ENCODE results near the gene MACROD2.

The MACROD2 gene

GRCh38 chr20:15918631-15919030 lies 1923.3 kb downstream of the MACROD2 start:
- DNase-seq (ENCODE audit: low read depth) = no peak

- DNase-seq (ENCODE audit: low read depth) = no peak
Measured at GRCh38 chr20:15919118-15919517, 1923.8 kb downstream of the MACROD2 start.

- DNase-seq (ENCODE audit: low read depth) = no peak
Measured at GRCh38 chr20:15921930-15922329, 1926.6 kb downstream of the MACROD2 start.

- no peak for DNase-seq (ENCODE audit: low read depth)
Measured at GRCh38 chr20:15922556-15922955, 1927.2 kb downstream of the MACROD2 start.

GRCh38 chr20:15923030-15923776 lies 1927.9 kb downstream of the MACROD2 start:
- DNase-seq (ENCODE audit: low read depth) = no peak

- no peak for DNase-seq (ENCODE audit: low read depth)
Measured at GRCh38 chr20:15924556-15924955, 1929.2 kb downstream of the MACROD2 start.

- DNase-seq (ENCODE audit: low read depth) = no peak
Measured at GRCh38 chr20:15925376-15925775, 1930.1 kb downstream of the MACROD2 start.

GRCh38 chr20:15927893-15928650 lies 1932.8 kb downstream of the MACROD2 start:
- no peak for DNase-seq (ENCODE audit: low read depth)

- DNase-seq (ENCODE audit: low read depth) = no peak
Measured at GRCh38 chr20:15928946-15929345, 1933.6 kb downstream of the MACROD2 start.

GRCh38 chr20:15930311-15931305 lies 1935.3 kb downstream of the MACROD2 start:
- no peak for DNase-seq (ENCODE audit: low read depth)

- no peak for DNase-seq (ENCODE audit: low read depth)
Measured at GRCh38 chr20:15931897-15932296, 1936.6 kb downstream of the MACROD2 start.

GRCh38 chr20:15937179-15937578 lies 1941.9 kb downstream of the MACROD2 start:
- no peak for DNase-seq (ENCODE audit: low read depth)

GRCh38 chr20:15938847-15939246 lies 1943.5 kb downstream of the MACROD2 start:
- no peak for DNase-seq (ENCODE audit: low read depth)

- DNase-seq (ENCODE audit: low read depth) = no peak
Measured at GRCh38 chr20:15940127-15940526, 1944.8 kb downstream of the MACROD2 start.

GRCh38 chr20:15942130-15942529 lies 1946.8 kb downstream of the MACROD2 start:
- no peak for DNase-seq (ENCODE audit: low read depth)

- no peak for DNase-seq (ENCODE audit: low read depth)
Measured at GRCh38 chr20:15945289-15945688, 1950.0 kb downstream of the MACROD2 start.

- DNase-seq (ENCODE audit: low read depth) = no peak
Measured at GRCh38 chr20:15949391-15949790, 1954.1 kb downstream of the MACROD2 start.

- no peak for DNase-seq (ENCODE audit: low read depth)
Measured at GRCh38 chr20:15951658-15952057, 1956.3 kb downstream of the MACROD2 start.

- DNase-seq (ENCODE audit: low read depth) = no peak
Measured at GRCh38 chr20:15958142-15958541, 1962.8 kb downstream of the MACROD2 start.

GRCh38 chr20:15965165-15965564 lies 1969.8 kb downstream of the MACROD2 start:
- no peak for DNase-seq (ENCODE audit: low read depth)

- DNase-seq (ENCODE audit: low read depth) = no peak
Measured at GRCh38 chr20:15967334-15967733, 1972.0 kb downstream of the MACROD2 start.

GRCh38 chr20:15976047-15976736 lies 1980.9 kb downstream of the MACROD2 start:
- DNase-seq (ENCODE audit: low read depth) = no peak
